ENCODE results near the gene CAPZA1. TPM values are rescaled to one million over a fixed set of nuclear protein-coding genes. Genes with fewer than 3 reads are reported as not detected.

Gene CAPZA1
- total RNA-seq, result 100 to 1,000 TPM in 1 of 2 donors, 10 to 100 TPM in 1; 87.3 to 144 TPM

DNA sequence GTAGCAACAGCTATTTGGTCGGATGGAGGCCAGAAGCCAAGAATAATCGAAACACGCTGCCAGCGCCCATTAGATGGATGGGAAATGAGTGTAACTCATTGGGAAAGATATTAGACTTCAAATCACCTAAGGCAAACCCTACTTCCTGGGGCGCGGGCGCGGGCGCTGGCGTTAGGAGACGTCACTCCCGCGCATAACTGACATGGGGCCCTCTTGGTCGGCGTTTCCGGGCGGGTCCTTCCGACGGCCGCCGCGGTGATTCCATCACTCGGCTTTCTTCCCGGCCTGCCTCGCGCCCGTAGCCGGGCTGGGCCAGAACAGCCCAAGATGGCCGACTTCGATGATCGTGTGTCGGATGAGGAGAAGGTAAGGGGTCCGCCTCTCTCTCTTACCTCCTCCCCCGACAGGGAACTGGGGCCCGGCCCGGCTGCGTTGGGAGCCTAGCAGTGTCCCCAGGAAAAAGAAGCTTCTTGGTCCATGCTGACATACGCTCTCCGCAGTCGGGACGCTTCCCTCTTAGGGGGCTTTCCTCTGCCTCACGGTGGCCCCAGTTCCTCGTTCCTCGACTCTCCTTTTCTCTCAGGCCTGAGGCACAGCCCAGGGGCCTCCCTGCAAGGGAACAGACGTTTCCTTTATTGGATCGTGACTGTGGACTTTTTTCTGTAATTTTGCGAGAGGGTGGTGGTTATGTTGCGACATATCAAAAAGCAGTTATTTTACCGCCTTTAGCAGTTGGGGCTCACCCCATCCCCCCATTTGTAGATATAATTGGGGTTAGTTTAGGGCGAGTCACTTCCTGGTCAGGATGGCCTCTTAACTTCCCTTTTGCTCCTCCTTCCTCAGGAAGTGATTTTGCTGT, at the start of gene CAPZA1:
TSS of gene CAPZA1 (plus strand) at position 315 of the 859 bp plus-strand sequence. CDS start at position 328, 13 bp downstream.
- ATAC-seq (ENCODE audit: insufficient number of reproducible peaks, low FRiP score, low read depth) (peak; percentile 76), DNase-seq (ENCODE audit: low spot score) (peak; percentile 67)
- peaks cover 19 to 45% of the 10 kb centered on the region in 2 donors for H3K4me1 ChIP-seq (ENCODE audit: control insufficient read depth in 1 of 2, low read depth in 2 of 2)
- peak within 1 kb of the TSS; percentile 85 for H3K4me3 ChIP-seq
- no peaks in the 10 kb centered on the region for H3K9me3 ChIP-seq
- H3K36me3 ChIP-seq, result no peaks in the 10 kb centered on the region
- H3K27ac ChIP-seq, result peak within 1 kb of the TSS; percentile 94 to 99
- TF ChIP-seq, protein P1, sequence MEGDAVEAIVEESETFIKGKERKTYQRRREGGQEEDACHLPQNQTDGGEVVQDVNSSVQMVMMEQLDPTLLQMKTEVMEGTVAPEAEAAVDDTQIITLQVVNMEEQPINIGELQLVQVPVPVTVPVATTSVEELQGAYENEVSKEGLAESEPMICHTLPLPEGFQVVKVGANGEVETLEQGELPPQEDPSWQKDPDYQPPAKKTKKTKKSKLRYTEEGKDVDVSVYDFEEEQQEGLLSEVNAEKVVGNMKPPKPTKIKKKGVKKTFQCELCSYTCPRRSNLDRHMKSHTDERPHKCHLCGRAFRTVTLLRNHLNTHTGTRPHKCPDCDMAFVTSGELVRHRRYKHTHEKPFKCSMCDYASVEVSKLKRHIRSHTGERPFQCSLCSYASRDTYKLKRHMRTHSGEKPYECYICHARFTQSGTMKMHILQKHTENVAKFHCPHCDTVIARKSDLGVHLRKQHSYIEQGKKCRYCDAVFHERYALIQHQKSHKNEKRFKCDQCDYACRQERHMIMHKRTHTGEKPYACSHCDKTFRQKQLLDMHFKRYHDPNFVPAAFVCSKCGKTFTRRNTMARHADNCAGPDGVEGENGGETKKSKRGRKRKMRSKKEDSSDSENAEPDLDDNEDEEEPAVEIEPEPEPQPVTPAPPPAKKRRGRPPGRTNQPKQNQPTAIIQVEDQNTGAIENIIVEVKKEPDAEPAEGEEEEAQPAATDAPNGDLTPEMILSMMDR (IDR thresholded peaks at IDR 0.05), result no peak
- no peaks in the 10 kb centered on the region for H3K27me3 ChIP-seq (replicated peaks; ENCODE audit: insufficient read depth)

GRCh38 chr1:112575154-112575804, 44.4 kb upstream of the CAPZA1 start:
- Histone ChIP-seq H3K9me3 (no peaks in the 10 kb centered on the region), H3K4me1 (ENCODE audit: control insufficient read depth in 1 of 2, low read depth in 2 of 2) (no peaks in the 10 kb centered on the region), H3K36me3 (peaks cover 31% of the 10 kb centered on the region), H3K27me3 (replicated peaks; ENCODE audit: insufficient read depth) (no peaks in the 10 kb centered on the region), H3K27ac (no peak overlapping the region), H3K4me3 (no peak overlapping the region)
- TF ChIP-seq, protein P1 (IDR thresholded peaks at IDR 0.05), result no peak
- ATAC-seq (ENCODE audit: insufficient number of reproducible peaks, low FRiP score, low read depth), result no peak
- DNase-seq (ENCODE audit: low spot score), result no peak

DNA sequence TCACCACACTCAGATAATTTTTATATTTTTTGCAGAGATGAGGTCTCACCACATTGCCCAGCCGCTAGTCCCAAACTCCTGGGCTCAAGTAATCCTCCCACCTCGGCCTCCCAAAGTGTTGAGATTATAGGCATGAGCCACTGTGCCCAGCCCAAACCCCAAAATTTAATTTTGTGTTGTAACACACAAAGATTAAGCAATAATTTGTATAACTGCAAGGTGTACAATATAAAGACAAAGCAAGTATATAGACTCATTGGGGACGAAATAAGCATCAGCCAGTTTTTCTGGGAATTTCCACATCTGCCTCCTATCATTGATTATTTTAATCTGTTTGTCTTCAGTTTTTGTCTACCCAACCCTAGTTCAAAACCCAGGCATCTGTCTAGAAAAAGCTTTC, 43.4 kb upstream of the CAPZA1 start:
- Histone ChIP-seq H3K27ac (no peak overlapping the region), H3K9me3 (no peaks in the 10 kb centered on the region), H3K36me3 (peaks cover 31% of the 10 kb centered on the region), H3K27me3 (replicated peaks; ENCODE audit: insufficient read depth) (no peaks in the 10 kb centered on the region), H3K4me3 (no peak overlapping the region), H3K4me1 (ENCODE audit: control insufficient read depth in 1 of 2, low read depth in 2 of 2) (no peaks in the 10 kb centered on the region)
- TF ChIP-seq, protein P1 (IDR thresholded peaks at IDR 0.05), result no peak
- DNase-seq (ENCODE audit: low spot score) (no peak), ATAC-seq (ENCODE audit: insufficient number of reproducible peaks, low FRiP score, low read depth) (no peak)

DNA sequence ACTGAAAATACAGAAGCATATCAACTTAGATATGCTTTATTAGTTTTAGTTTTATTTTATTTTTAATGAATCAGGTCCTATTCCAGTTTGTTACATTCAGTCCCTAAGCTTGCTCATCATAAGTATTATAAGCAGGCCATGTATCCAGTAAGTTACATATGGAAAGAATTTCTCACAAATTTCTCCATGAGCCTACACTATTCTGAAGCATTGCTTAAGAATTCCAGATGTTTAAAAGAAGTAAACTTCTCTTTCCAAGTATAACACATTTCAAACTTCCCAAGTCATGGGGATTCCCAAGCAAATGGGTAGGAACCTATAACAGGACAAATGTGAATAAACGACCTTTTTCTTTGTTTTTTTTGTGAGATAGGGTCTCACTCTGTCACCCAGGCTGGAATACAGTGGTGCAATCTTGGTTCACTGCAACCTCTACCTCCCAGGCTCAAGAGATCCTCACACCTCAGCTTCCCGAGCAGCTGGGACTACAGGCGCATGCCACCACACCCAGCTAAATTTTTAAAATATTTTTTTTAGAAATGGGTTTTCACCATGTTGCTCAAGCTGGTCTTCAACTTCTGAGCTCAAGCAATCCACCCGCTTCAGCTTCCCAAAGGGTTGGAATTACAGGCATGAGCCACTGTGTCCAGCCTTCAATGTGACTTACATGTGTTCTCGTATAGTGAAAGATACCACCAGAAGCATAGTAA, 39.7 kb upstream of the CAPZA1 start:
- H3K36me3 ChIP-seq, result peaks cover 19% of the 10 kb centered on the region
- ATAC-seq (ENCODE audit: insufficient number of reproducible peaks, low FRiP score, low read depth), result no peak

More for the DNA sequence above, 39.7 kb upstream of the CAPZA1 start:
- Histone ChIP-seq H3K9me3 (no peaks in the 10 kb centered on the region), H3K4me1 (ENCODE audit: control insufficient read depth in 1 of 2, low read depth in 2 of 2) (no peaks in the 10 kb centered on the region), H3K27me3 (replicated peaks; ENCODE audit: insufficient read depth) (no peaks in the 10 kb centered on the region), H3K4me3 (no peak overlapping the region), H3K27ac (no peak overlapping the region)
- TF ChIP-seq, protein P1 (IDR thresholded peaks at IDR 0.05), result no peak
- no peak for DNase-seq (ENCODE audit: low spot score)

Measured in thoracic aorta (tissue), 2 donors.